ENCODE measurements around the gene LCE1C. TPM values are rescaled to one million over a fixed set of nuclear protein-coding genes. Genes with fewer than 3 reads are reported as not detected.

Gene LCE1C
- total RNA-seq, 1 experiment from 2014 or later: not detected

DNA sequence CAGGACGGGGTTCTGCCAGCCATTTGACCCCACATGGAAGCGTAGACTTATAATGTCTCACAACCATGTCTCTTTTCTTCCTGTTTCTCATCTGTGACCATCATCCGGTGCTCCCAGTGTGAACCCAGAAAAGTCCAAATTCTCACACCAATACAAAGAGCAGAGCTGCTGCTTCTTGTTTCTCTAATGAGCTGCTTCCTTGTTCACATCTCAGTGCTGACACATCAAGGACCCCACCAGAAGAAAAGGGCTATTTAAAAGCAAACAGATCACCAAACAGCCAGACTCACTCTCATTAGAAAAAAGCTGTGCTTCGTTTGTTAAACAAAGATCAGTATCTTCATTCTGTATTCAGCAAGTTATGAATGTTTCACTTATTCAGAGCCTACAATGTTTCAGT, 10.8 kb downstream of the LCE1C start:
- intact Hi-C loops (cut with micrococcal nuclease; ENCODE audit: unreplicated experiment): no loop called here
- Histone ChIP-seq H3K4me3 (ENCODE audit: low read depth in 2 of 2, low read length in 2 of 2) (no peak overlapping the region), H3K36me3 (ENCODE audit: control insufficient read depth, insufficient read depth, low read length) (no peaks in the 10 kb centered on the region), H3K27me3 (ENCODE audit: control insufficient read depth, insufficient read depth, low read length) (peaks cover 2% of the 10 kb centered on the region; the same call in 1 of the 2 replicates), H3K27ac (ENCODE audit: low read length) (no peak overlapping the region), H3K9me3 (ENCODE audit: control insufficient read depth, insufficient read depth, low read depth, low read length) (no peaks in the 10 kb centered on the region), H3K4me1 (ENCODE audit: control insufficient read depth, insufficient read depth, low read length) (no peaks in the 10 kb centered on the region)
- ATAC-seq: no peak
- DNase-seq (ENCODE audit: low read depth, low spot score): no peak
- in situ Hi-C loops (cut with HindIII; ENCODE audit: low pct_unique_long_range_greater_than_20kb, low sequenced_read_pairs): no loop called here
- POLR2A ChIA-PET: no interaction called here
- no TSS peak for BruUV-seq (replicated peaks)
- CTCF ChIA-PET: no interaction called here
- no peak for TF ChIP-seq SIN3A (IDR thresholded peaks at IDR 0.05; ENCODE audit: borderline replicate concordance, insufficient read depth, low read depth, low read length)
- TF ChIP-seq, protein P1, sequence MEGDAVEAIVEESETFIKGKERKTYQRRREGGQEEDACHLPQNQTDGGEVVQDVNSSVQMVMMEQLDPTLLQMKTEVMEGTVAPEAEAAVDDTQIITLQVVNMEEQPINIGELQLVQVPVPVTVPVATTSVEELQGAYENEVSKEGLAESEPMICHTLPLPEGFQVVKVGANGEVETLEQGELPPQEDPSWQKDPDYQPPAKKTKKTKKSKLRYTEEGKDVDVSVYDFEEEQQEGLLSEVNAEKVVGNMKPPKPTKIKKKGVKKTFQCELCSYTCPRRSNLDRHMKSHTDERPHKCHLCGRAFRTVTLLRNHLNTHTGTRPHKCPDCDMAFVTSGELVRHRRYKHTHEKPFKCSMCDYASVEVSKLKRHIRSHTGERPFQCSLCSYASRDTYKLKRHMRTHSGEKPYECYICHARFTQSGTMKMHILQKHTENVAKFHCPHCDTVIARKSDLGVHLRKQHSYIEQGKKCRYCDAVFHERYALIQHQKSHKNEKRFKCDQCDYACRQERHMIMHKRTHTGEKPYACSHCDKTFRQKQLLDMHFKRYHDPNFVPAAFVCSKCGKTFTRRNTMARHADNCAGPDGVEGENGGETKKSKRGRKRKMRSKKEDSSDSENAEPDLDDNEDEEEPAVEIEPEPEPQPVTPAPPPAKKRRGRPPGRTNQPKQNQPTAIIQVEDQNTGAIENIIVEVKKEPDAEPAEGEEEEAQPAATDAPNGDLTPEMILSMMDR (IDR thresholded peaks at IDR 0.05): no peak
- TF ChIP-seq TCF7L2 (IDR thresholded peaks at IDR 0.05; ENCODE audit: low read depth, low read length): no peak
- TF ChIP-seq, protein P2, sequence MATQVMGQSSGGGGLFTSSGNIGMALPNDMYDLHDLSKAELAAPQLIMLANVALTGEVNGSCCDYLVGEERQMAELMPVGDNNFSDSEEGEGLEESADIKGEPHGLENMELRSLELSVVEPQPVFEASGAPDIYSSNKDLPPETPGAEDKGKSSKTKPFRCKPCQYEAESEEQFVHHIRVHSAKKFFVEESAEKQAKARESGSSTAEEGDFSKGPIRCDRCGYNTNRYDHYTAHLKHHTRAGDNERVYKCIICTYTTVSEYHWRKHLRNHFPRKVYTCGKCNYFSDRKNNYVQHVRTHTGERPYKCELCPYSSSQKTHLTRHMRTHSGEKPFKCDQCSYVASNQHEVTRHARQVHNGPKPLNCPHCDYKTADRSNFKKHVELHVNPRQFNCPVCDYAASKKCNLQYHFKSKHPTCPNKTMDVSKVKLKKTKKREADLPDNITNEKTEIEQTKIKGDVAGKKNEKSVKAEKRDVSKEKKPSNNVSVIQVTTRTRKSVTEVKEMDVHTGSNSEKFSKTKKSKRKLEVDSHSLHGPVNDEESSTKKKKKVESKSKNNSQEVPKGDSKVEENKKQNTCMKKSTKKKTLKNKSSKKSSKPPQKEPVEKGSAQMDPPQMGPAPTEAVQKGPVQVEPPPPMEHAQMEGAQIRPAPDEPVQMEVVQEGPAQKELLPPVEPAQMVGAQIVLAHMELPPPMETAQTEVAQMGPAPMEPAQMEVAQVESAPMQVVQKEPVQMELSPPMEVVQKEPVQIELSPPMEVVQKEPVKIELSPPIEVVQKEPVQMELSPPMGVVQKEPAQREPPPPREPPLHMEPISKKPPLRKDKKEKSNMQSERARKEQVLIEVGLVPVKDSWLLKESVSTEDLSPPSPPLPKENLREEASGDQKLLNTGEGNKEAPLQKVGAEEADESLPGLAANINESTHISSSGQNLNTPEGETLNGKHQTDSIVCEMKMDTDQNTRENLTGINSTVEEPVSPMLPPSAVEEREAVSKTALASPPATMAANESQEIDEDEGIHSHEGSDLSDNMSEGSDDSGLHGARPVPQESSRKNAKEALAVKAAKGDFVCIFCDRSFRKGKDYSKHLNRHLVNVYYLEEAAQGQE (IDR thresholded peaks at IDR 0.05; ENCODE audit: insufficient read depth in 1 of 2, low read depth in 2 of 2, low read length in 1 of 2): no peak

DNA sequence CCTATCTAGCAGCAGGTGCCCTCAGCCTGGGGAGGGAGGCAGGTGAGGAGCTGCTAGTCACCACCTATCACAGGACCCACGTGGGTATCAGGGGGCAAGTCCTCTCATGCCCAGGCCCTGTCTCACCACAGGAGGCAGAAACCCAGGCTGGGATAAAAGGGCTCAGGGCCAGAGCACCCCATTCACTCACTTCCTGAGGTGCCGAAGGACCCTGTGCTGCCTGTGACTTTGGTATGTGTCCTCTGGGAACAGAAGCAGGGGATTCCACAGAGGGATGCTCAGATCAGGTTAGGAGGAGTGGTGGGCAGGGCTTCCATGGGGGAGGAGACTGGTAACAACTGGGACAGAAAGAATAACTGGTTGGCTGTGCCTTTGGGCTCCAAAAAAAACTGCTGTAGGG, 20.4 kb downstream of the LCE1C start, which contains the start of gene LCE1E:
TSS of gene LCE1E (plus strand) at position 181 of the 400 bp plus-strand sequence. CDS start 1,043 bp downstream, outside the sequence.
- TF ChIP-seq, protein P1 (IDR thresholded peaks at IDR 0.05): no peak
- no peak for TF ChIP-seq TCF7L2 (IDR thresholded peaks at IDR 0.05; ENCODE audit: low read depth, low read length)
- no peak for ATAC-seq
- Histone ChIP-seq H3K4me3 (ENCODE audit: low read depth in 2 of 2, low read length in 2 of 2) (no peak within 1 kb of the TSS), H3K36me3 (ENCODE audit: control insufficient read depth, insufficient read depth, low read length) (no peaks in the 10 kb centered on the region), H3K27ac (ENCODE audit: low read length) (no peak within 1 kb of the TSS), H3K9me3 (ENCODE audit: control insufficient read depth, insufficient read depth, low read depth, low read length) (no peaks in the 10 kb centered on the region), H3K4me1 (ENCODE audit: control insufficient read depth, insufficient read depth, low read length) (no peaks in the 10 kb centered on the region), H3K27me3 (ENCODE audit: control insufficient read depth, insufficient read depth, low read length) (peaks cover 8% of the 10 kb centered on the region)
- in situ Hi-C loops (cut with HindIII; ENCODE audit: low pct_unique_long_range_greater_than_20kb, low sequenced_read_pairs) (no loop called here), intact Hi-C loops (cut with micrococcal nuclease; ENCODE audit: unreplicated experiment) (no loop called here)
- CTCF ChIA-PET: no interaction called here
- POLR2A ChIA-PET: interaction anchor here (0.6 kb wide), 1 partner anchor 30 kb away, joined by 3 read pairs; no protein-coding TSS in a partner anchor
- DNase-seq (ENCODE audit: low read depth, low spot score): no peak
- no TSS peak for BruUV-seq (replicated peaks)

DNA sequence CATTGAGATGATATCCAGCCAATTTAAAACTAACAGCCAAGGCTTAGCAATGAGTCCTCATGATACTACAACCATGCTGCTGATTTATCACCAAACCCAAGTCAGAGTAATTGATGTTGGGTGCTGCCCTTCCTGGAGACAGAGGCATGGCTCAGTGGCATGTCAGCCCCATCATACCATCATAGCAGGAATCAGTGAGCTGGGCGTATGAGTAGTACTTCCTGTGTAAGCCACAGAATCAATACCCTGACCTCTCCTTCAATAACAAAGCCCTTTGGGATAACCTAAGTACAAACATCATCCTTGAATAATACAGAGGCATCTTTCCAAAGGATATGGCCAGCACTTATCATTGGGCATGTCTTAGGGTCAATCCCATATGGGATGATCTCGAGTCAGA, 23.4 kb downstream of the LCE1C start:
- peaks cover 2% of the 10 kb centered on the region for H3K27me3 ChIP-seq (ENCODE audit: control insufficient read depth, insufficient read depth, low read length)
- ATAC-seq (no peak), DNase-seq (ENCODE audit: low read depth, low spot score) (no peak)
- intact Hi-C loops (cut with micrococcal nuclease; ENCODE audit: unreplicated experiment) (no loop called here), in situ Hi-C loops (cut with HindIII; ENCODE audit: low pct_unique_long_range_greater_than_20kb, low sequenced_read_pairs) (no loop called here)
- no peak overlapping the region for H3K4me3 ChIP-seq (ENCODE audit: low read depth in 2 of 2, low read length in 2 of 2)
- BruUV-seq (replicated peaks): no TSS peak
- TF ChIP-seq POLR2AphosphoS5 (IDR thresholded peaks at IDR 0.05; ENCODE audit: low read depth, low read length) (no peak), SIN3A (IDR thresholded peaks at IDR 0.05; ENCODE audit: borderline replicate concordance, insufficient read depth, low read depth, low read length) (no peak), TCF7L2 (IDR thresholded peaks at IDR 0.05; ENCODE audit: low read depth, low read length) (no peak)
- TF ChIP-seq, protein P1 (IDR thresholded peaks at IDR 0.05): no peak
- TF ChIP-seq, protein P2 (IDR thresholded peaks at IDR 0.05; ENCODE audit: insufficient read depth in 1 of 2, low read depth in 2 of 2, low read length in 1 of 2): no peak
- ChIA-PET POLR2A (no interaction called here), CTCF (no interaction called here)
- H3K9me3 ChIP-seq (ENCODE audit: control insufficient read depth, insufficient read depth, low read depth, low read length): no peaks in the 10 kb centered on the region
- H3K4me1 ChIP-seq (ENCODE audit: control insufficient read depth, insufficient read depth, low read length): no peaks in the 10 kb centered on the region
- H3K27ac ChIP-seq (ENCODE audit: low read length): no peak overlapping the region
- H3K36me3 ChIP-seq (ENCODE audit: control insufficient read depth, insufficient read depth, low read length): no peaks in the 10 kb centered on the region

All from Panc1 (cell line).